OCI-M2 (cell line): ENCODE measurements around the gene FAM117B.
"Not testable (repeated sequence)": the region's sequence is repeated elsewhere in the genome, so short reads cannot be mapped to it uniquely, and the experiment has no call there.

Experiments used
- DNase-seq: peaks from one replicate; lab custom pipeline; 2025; ENCODE audit not compliant: unreplicated experiment; lab: John Stamatoyannopoulos, UW

FAM117B gene

GRCh38 chr2:202757339-202757738 lies 122.6 kb downstream of the FAM117B start:
- DNase-seq = no peak

DNA sequence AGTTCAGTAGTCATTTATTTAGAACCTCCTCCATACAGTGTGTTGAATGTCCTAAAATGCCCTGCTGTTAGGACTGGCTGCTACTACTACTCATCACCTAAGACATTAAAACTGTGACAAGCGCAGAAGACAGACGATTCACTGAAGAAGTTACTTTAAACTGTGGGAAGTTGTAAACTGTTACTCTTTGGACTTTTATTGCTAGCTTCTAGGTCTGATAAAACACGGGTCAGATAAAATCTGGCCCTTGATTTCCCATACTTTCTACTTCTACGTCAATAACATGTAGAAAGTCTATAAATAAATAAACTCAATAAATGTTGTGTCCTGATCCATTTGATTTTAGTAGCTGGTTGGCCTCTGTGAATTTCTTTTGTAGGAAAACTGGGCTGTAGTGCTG lies 123.4 kb downstream of the FAM117B start:
- DNase-seq = no peak

DNA sequence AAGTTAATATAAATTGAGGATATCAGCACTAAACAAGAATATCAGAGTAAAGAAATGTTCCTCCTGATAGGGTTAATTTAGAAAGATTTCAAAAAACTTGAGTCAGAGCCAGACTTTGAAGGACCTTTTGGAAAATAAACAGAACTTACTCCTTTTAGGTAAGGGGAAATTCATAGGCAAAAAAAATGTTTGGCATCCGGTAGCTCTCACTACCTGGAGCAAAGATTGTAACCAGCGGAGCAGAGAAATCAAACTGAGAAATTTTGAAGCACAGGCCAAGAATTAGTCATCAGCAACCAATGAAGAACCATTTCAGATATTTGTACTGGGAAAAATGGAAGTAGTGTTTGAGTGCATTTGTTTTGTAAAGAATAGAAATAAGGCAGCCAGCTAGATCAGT lies 123.8 kb downstream of the FAM117B start:
- no peak for DNase-seq

DNA sequence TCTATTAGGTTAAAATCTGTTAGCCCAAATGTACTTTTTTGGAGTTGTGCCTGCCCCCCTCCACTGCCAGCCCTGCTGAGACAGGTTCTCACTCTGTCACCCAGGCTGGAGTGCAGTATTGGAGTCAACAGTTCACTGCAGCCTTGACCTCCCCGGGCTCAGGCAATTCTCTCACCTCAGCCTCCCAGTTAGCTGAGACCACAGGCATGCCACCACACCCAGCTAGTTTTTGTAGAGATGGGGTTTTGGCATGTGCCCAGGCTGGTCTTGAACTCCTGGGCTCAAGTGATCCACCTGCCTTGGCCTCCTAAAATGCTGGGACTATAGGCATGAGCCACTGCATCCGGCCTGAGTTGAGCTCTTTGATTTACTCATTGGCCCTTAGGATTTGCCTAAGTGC lies 126.1 kb downstream of the FAM117B start:
- no peak for DNase-seq

- DNase-seq = no peak
These were observed 127.8 kb downstream of the FAM117B start for GRCh38 chr2:202762556-202762955.

GRCh38 chr2:202763916-202764315 lies 129.1 kb downstream of the FAM117B start:
- DNase-seq = no peak

DNA sequence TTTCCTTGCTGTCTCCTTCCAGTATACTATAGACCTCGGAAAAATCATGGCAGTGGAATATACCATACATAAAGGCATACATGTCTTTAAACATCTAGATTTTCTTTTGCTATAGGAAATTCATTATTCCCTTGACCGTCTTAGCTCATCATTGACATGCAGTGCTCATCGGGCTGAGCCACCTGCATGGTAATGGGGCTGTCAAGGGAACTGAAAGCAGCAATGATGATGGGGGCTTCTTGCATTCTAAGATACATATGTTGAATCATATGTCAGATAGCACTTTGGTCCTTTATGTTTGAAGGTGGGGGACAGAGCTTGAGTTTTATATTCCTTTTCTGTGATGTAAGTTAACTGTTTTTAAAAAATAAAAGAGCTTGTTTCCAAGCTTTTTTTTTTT lies 130.2 kb downstream of the FAM117B start:
- no peak for DNase-seq

DNA sequence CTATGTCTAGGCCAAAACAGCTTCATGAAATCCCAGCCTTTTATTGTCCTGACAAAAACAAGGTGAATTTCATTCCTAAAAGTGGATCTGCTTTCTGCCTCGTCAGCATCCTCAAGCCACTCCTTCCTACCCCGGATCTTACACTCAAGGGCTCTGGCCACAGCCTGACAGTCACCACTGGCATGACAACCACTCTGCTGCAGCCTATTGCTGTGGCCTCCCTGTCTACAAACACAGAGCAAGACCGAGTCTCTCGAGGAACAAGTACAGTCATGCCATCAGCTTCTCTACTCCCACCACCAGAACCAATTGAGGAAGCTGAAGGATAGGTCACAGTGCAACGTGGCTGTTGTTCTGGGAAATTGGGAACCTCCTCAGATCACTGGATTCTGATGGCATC lies 130.7 kb downstream of the FAM117B start:
- no peak for DNase-seq

DNA sequence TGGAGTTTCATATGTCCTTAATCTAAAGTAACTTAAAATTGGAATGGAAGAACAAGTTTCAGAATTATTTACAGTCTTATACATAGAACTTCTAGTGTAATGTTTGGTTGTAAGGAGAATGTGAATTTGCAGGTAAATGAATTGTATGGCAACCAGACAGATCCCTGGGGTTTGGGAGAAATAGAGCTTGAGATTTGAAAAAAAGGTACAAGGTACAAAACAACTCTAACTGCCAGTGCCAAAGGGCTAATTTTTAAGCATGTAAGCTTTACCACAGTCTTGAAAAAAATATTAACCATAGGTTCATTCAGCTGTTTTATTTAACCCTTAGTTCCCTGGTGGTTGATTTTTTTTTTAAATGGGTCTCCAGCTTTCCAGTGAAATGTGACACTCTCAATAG lies 133.5 kb downstream of the FAM117B start:
- no peak for DNase-seq

DNA sequence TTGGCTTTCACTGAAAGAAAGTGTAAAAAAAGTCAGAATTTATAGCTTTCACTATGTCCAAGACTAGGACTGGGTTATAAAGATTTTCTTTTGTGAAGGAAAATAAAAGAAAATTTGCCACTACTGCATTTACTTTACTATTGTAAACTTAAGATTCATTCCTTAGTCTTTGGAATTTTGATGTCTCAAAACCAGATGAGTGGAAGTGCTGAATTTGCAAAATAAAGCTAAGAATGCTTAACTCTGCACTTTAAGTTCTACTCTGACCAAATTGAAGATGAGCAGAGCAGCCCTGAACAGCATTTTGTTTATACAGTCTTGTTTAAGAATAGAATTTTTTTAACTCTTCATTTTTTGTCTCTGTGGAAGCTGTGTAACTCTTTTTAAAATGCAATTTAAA lies 134.4 kb downstream of the FAM117B start:
- no peak for DNase-seq

DNA sequence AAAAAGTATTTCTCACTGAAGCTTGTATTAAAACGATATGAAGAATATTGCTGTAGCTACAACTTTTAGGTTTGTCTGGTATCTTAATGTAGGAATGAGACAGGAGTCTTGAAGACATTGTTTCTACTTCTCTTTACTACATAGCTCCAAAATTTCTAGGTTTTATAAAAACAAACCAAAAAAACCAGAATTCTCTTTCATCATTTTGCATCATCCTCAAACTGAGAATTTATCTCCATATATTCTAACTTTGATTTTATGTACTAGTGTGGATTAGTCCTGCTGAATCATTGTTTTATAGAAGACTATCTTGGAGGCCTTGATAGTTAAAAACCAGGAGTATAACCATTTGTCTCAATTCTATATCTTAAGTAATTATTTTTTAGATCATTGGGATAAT lies 136.6 kb downstream of the FAM117B start:
- no peak for DNase-seq

DNA sequence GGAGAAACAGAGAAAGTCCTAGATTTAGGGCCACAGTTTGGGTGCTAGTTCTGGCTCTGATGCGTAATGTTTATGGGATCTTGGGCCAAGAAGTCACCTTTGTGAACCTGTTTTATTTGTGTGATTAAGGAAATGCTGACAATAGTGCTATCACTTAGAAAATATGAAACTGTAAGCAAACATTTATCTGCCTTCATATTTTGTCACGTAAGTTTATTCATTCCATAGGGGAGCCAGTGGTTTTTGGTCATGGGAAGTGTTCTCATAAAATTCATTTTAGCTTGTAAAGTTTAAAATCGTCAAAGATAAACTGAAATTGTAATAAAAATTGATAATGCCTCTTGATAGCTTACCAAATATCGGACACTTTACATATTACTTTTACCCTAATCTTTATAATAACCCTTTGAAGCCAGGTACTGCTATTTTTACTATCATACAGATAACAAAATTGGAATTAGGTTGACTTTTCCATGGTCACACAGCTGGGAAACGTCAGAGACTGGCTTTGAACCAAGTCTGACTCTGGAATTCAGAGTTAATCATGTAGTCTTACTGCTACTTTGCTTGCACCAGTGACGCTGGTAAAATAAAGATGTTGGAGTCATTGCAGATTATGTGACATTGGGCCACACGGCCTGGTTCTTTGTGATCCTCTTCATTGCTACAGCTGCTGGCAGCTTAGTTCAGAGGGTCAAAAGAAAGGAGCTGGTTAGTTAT lies 137.1 kb downstream of the FAM117B start:
- DNase-seq = no peak

GRCh38 chr2:202773301-202773973 lies 138.7 kb downstream of the FAM117B start:
- DNase-seq = no peak

DNA sequence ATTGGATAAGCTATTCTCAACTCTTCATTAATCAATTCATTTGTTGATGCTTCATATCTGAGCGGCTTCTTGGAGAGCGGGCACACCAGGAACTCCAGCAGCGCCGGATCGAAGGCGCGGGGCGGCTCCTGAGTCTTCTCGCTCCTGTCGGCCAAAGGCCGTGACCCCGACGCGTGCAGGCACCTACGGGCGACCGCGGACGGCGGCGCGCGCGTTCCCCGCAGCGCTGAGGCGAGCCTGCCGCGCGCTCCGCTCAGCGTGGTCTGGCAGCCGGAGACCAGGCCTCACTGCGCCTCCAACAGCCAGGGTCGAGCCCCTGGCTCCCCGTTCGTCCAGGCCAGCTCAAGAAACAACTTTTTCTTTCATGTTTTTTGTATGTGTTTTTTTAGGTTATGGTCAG lies 139.3 kb downstream of the FAM117B start:
- no peak for DNase-seq

DNA sequence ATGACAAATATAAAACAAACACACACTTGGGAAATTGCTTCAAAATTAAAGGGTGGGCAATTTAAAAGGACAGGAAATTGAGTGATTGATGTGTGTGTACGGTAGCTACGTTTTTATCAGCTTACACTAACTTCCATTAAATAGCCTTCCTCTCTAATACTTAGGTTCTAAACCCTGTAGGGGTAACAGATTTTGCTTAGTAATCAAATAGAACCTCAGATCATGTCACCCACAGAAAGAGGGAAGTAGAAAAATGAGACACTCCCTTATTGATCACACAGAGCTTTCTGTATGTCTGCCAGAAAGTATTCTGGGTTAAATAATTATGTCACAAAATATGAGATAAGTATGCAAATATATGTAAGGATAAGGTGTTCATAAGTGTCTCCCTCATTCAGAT lies 143.4 kb downstream of the FAM117B start:
- DNase-seq = no peak

GRCh38 chr2:202780514-202781021 lies 145.8 kb downstream of the FAM117B start:
- DNase-seq = no peak

GRCh38 chr2:202782940-202783558 lies 148.3 kb downstream of the FAM117B start:
- no peak for DNase-seq

DNA sequence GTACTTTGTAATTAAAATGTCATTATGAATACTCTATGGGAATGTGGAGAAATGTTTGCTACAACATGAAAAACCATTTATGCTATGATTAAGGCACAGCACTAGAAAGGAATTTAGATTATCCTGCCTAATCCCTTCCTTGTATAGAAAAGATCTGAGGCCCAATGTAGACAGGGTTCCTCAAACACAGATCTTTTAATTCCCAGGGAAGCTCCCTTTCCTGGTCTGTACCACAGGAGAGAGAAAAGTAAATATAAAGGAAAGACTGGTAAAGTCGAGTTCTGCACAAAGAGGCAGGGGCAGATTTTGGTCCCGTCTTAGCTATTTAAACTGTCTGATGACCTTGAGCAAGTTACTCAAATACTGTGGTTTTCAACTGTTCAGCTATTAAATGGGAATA lies 152.1 kb downstream of the FAM117B start:
- no peak for DNase-seq

DNA sequence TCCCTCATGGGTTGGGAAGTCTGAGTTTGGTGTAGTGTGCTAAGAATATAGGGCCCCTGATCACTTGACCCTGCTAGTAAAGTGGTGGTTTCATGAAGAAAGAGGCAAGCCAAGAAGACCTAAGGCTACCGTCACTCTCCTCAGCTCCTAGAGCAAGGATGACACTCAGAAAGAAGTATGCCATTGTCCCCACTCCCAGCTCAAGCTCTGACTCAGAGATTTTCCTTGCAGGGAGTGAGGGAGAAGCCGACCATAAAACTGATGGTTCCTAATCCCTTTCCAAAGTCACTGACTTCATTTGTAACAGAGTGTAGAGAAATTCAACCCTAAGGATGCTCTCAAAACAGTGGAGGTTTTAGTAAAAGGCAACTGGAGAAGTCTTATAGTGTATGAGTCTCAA lies 155.9 kb downstream of the FAM117B start:
- no peak for DNase-seq

DNA sequence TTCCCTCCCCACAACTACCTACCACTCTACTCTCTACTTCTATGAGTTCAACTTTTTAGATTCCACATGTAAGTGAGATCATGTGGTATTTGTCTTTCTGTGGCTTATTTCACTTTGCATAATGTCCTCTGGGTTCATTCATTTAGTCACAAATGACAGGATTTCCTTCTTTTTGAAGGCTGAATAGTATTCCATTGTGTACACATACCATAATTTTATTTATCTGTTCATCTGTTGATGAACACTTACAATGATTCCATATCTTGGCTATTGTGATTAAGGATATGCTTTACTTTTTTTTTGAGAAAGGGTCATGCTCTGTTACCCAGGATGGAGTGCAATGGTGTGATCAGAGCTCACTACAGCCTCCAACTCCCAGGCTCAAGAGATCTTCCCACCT lies 163.2 kb downstream of the FAM117B start:
- DNase-seq = no peak

GRCh38 chr2:202805911-202806310 lies 171.1 kb downstream of the FAM117B start:
- not testable (repeated sequence) for DNase-seq

DNA sequence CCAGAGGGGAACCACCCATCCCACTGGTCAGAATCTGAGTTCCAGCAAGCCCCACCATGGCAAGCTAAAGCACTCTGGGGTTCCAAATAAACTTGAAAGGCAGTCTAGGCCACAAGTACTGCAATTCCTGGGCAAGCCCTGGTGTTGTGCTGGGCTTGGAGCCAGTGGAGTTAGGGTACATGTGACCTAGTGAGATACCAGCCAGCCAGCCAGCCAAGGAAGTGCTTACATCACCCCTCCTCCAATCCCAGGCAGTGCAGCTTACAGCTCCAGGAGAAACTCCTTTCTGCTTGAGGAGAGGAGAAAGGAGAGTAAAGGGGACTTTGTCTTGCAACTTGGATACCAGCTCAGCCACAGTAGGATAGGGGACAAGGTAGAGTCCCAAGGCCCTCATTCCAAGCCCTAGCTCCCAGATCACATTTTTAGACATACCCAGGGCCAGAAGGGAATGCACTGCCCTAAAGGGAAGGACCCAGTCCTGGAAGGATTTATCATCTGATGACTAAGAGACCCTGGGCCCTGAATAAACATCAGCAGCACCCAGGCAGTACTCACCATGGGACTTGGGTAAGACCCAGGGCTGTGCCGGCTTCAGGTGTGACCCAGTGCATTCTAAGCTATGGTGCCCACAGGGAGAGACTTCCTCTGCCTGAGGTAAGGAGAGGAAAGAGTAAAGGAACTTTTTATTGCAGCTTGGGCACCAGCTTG lies 172.8 kb downstream of the FAM117B start:
- DNase-seq = not testable (repeated sequence)
